AG09319 (cell line): Measurements from ENCODE around the gene SLC35F4.

ENCODE experiments used
- DNase-seq: peaks from one replicate; pipeline ENCODE4 v3.0.0-alpha.2; 2010; ENCODE audit warnings: low read depth; ENCODE audit errors: extremely low read depth
- CTCF ChIP-seq: IDR thresholded peaks from 2 replicates; pipeline ENCODE4 v1.5.1; 2011; ENCODE audit warnings: low read depth, mild to moderate bottlenecking, inconsistent platforms, low read length, moderate library complexity

SLC35F4 gene

GRCh38 chr14:57748279-57748678 lies 117.6 kb downstream of the SLC35F4 start:
- DNase-seq: no peak
- TF ChIP-seq CTCF: no peak

GRCh38 chr14:57747036-57747435 lies 118.9 kb downstream of the SLC35F4 start:
- TF ChIP-seq CTCF: no peak
- DNase-seq: no peak

GRCh38 chr14:57746563-57746962 lies 119.3 kb downstream of the SLC35F4 start:
- DNase-seq: no peak
- TF ChIP-seq CTCF: no peak

DNA sequence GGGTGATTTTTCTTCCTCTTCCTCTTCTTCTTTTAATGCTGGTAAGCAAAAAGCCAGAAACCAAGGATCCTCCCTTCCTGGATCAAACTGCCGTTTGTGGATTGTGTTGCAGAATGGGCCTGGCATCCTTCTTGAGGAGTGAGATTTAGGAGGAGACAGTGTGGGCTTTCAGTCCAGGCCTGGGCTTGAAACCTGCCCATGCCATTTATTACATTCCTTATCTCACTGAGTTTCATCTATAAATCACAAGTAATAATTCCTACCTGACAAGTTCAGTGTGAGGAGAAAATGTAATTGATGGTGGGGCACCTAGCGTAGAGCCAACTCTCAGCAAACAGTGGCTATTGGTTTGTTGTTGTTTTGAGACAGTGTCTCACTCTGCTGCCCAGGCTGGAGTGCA lies 126.4 kb downstream of the SLC35F4 start:
- DNase-seq: no peak
- no peak for TF ChIP-seq CTCF

GRCh38 chr14:57737598-57737997 lies 128.3 kb downstream of the SLC35F4 start:
- no peak for DNase-seq
- TF ChIP-seq CTCF: no peak

DNA sequence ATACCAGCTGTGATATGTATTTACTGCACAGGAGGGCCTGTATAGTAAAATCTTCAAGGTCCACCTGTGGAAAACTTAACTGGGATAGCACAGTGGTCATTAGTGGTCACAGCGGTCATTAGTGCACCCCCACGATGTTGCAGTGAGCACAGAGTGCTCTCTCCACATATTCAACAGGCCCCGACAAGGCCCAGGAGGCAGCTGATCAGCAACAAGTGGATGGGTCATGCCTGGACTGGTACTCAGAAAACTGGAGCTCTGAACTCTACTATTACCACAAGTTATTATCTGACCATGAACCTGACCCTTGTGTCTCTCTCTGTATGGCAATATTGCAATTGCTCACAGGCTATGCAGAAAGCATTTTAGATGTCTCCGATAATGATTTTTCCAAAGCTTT lies 129.5 kb downstream of the SLC35F4 start:
- TF ChIP-seq CTCF: no peak
- DNase-seq: no peak

DNA sequence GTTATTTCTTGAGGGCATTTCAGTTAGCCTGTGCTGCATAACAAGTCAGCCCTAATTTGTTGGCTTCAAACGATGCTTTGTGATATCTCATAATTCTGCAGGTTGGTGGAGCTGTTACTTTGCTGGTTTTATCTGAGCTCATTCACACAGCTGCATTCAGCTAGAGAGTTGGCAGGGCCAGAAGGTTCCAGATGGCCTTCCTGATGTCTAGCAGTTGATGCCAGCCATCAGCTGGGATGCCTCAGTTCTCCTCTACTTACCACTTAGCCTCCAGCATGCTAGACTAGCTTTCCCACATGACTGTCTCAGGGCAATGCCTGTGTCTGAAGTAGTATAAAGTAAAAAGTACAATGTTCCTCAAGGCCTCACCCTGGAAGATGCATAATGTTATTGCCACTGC lies 130.6 kb downstream of the SLC35F4 start:
- no peak for TF ChIP-seq CTCF
- no peak for DNase-seq
